ENCODE results near the gene IMMT.

GRCh38 chr2:86135653-86136052 lies 59.6 kb downstream of the IMMT start:
- no peak for TF ChIP-seq CTCF (IDR thresholded peaks at IDR 0.05 in 8 of 11, conservative IDR thresholded peaks at IDR 0.05 in 3 of 11)
- no peak for TF ChIP-seq POLR2AphosphoS5 (IDR thresholded peaks at IDR 0.05)
- no peak for TF ChIP-seq POLR2A (IDR thresholded peaks at IDR 0.05)

Measured in spleen (tissue), 7 donors.